T1000 (cell line): ENCODE results near the gene ZDHHC19.
"Not testable (repeated sequence)": the region's sequence is repeated elsewhere in the genome, so short reads cannot be mapped to it uniquely, and the experiment has no call there.

Experiments used
- DNase-seq: peaks from one replicate; lab custom pipeline; 2025; ENCODE audit warnings: mixed read lengths; lab: John Stamatoyannopoulos, UW

ZDHHC19 gene

DNA sequence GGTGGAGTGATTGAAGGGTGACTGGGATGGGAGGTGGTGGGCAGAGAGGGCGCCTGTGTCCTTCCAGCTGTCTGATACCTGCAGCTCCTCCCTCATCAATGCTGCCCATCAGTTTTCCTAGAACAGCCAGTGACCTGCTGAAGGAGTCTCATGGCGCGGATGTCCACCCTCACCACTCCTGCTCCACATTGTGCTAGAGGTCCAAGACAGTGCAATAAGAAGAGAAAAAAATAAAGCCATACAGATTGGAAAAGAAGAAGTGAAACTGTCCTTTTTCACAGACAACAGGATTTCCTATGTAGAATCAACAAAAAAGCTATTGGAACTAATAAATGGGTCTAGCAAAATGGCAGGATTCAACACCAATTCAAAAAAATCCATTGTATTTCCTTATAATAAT lies 7.4 kb downstream of the ZDHHC19 start:
- no peak for DNase-seq

DNA sequence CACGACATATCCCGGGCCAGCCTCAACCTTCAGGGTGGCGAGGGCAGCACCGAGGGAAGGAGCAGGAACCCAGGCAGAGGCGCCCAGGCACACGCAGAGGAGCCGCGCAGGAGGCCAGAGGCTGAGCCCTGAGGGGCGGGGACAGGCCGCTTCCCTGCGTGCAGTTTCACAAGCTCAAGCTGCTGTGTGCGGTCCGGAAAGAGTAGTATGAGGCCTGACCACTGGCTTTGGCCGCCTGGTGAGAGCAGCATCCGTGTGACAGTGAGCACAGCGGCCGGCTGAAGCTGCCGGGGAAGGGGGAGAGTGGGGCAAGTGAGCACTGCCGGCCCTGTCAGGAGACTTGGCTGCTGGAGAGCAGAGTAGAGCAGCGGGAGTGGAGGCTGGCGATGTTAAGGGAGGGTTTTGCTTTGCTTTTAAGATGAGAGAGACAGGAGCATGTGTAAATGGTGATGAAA lies 8.7 kb downstream of the ZDHHC19 start:
- no peak for DNase-seq

DNA sequence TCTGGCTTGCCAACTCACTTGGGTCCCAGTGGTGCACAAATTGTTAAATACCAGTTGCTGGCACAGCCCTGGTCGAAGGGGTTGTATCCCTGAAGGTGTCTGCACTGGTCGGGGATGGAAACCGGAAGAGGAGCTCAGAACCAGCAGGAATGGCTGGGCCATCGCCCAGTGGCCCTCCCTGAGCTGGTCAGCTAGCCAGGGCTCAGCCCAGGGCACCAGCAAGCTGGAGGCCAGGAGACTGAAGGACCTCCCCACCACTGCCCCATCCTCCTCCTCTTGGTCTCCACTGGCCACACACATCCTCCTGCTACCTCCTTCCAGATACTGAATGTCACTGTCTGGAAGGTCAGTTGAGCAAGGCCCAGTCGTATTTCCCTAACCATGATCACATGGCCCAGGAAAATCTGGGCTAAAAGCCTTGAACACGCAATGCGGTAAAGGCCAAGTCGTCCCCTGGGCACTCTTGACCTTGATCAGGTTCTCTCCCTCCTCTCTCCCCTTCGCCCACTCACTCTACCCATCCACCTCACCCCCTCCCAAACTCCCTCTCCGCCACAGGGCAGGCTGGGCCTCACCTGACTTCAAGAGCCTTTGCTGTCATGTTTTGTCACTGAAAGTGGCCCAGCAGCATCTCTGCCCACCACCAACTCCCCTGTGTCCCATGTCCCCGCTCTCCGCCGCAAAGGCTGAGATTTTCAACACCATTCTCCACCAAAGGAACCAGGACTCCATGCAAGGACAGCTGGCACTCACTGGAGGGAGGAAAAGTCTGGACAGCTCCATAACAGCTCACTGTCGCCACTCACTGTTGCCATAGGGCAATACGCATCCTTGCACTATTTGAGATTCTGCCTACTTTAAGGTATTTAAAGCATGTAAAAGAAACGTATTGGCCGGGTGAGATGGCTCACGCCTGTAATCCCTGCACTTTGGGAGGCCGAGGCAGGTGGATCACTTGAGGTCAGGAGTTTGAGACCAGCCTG lies 12.1 kb downstream of the ZDHHC19 start:
- no peak for DNase-seq

GRCh38 chr3:196198081-196198675 lies 13.0 kb downstream of the ZDHHC19 start:
- no peak for DNase-seq

DNA sequence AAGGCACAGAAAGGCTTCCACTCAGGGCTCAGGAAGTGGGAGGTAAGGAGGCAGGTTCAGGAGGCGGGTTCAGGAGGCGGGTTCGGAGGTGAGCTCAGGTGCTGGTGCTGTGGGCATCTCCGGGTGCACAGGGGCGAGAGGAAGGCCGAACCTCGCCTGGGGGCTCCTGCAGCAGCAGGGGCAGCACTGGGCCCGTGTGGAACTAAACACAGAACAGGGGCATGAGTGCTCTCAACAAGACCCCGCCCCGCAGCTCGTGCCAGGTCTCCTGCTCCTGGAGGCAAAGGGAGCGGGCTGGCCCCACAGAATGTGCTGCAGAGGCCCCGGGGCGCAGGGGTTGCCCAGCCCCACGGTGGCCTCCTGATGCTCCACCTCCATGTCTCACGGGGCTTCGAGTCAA lies 13.7 kb downstream of the ZDHHC19 start:
- DNase-seq, result no peak

- DNase-seq, result no peak
Observed at GRCh38 chr3:196195664-196196265, 15.4 kb downstream of the ZDHHC19 start.

DNA sequence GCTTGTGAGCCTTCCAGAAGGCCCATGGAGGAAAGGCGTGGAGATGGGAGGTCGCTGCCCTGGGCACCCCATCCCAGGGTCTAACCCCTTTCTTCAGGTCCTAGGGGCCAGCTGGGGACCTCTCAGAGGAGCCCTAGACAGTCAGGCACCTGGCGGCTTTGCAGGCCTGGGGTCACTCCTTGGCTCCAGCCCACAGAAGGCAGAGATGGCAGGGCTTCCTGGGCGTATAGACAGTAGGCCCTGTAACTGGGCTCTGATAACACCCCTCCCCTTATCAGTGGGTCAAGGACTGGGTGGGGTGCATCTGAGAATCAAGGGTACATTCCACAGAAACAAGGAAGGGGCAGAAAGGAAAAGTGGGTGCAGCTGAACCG lies 16.7 kb downstream of the ZDHHC19 start:
- no peak for DNase-seq

- DNase-seq, result no peak
Observed at GRCh38 chr3:196193736-196194541, 17.3 kb downstream of the ZDHHC19 start.

GRCh38 chr3:196193133-196193735 lies 18.0 kb downstream of the ZDHHC19 start:
- no peak for DNase-seq

DNA sequence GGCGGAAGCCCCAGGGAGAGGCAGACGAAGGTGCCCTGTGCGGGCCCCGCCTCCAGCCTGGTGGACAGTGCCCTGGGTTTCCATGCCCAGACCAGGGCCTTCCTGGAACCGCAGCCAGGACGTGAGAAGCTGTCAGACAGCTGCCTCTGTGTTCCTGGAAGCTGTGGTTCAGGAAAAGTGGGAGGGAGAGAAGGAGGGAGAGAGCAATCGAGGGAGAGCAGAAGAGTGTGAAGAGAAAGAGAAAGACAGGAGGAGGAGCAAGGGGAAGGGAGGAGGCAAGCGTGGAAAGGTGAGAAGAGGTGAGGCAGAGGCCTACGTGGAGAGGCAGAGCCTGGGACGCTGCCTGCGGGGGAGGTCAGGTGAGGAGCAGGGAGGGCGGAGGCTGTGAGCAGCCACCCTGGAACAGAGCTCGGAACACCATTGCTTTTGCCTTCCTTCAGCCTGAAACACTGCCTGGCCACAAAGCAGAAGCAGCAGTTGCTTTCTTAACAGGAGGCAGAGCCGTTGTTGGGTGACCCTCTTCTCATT lies 18.6 kb downstream of the ZDHHC19 start:
- no peak for DNase-seq

DNA sequence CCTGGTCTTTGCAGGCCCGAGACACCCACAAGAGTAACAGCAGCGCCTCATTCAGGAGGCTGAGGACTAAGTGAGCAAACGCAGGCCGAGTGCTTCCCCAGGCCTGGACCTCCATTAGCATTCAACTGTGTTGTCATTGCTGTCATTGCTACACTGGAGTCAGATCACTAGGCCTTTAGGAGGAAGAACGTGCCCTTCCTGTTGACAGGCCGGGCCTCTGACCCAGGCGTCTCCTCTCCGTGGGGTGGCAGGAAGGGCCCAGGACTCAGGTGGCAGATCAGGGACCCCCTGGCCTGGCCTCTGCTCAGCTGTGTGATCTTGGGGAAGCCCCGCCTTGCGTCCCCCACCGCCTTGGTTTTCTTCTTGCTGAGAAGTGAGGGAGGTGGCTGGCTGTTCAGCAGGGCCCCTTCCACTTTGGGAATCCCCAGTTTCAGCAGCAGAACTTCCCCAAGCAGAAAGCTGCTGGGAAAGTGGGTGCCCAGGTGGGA lies 19.1 kb downstream of the ZDHHC19 start:
- no peak for DNase-seq

DNA sequence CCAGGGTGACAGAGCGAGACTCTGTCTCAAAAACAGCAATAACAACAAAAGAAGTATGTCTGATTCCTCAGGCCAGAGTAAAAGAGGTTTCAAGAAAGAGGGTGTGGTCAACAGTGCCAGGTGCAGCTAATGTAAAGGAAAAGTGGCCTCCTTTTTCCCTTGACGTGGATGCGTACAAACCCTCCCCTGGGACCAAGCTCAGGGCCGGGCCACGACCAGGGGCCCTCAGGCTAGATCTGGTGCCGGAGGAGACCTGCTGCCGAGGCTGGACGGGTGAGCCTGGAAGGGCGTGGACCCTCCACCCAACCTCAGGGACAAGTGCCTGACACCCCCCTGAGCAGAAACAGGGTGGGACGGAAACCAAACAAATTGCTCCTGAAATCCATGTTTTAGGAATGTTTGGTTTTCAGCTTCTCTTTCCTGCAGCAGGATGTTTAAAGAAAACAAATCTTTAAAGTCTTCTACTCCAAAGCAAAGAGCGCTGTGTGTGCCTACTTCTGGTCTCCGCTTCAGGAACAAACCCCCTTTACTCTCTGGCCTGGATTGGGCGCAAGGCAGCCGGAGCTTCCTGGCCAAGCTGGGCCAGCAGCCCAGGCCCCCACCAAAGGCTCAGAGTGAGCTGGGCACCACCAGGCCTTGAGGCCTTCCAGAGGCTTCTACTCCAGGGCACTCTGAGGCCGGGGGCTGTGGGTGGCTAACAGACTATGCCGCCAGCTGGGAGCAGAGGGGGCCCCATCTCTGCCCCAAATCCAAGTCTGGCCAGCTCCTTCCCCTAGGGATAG lies 21.4 kb downstream of the ZDHHC19 start:
- DNase-seq, result no peak

DNA sequence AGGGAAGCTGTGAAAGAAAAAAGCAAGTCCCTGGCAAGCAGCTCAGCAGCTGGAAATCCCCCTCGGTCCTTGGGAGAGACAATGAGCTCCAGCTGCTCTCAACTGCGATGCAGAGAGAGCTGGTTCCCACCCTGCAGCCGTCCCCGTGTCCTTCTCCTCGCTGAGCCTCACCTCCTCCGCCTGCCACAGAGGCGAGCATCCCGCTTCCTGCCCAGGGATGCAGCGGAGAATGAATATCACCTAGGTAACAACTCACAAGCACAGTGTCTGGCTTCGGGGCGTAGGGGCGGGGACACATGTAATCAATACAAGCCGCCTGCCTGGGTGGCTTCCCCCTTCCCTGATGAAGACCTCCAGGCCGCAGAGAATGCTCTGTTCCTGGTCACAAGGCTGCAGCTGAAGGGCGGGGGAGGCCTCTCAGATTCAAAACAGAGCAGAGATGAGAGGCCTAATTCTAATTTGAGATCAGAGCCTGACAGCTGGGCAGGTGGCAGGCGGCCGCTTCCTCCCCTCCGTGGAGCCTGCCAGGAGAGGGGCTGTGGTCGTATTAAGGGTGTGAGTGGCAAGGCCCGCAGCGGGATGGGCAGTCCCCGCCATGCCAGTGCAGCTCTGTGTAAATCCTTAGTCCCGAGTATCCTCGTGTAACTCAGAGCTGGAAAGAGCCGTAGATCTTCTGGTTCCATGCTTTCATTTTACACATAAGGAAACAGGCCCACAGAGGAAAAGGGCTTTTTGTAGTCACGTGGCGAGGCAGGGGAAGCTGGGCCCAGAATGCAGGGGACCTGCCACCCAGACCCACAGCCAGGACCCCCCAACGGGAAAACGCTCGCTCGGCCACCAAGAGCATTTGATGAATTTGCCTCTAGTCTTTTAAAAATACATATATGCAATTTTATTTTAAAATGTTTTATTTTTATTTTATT lies 24.3 kb downstream of the ZDHHC19 start:
- DNase-seq, result no peak

DNA sequence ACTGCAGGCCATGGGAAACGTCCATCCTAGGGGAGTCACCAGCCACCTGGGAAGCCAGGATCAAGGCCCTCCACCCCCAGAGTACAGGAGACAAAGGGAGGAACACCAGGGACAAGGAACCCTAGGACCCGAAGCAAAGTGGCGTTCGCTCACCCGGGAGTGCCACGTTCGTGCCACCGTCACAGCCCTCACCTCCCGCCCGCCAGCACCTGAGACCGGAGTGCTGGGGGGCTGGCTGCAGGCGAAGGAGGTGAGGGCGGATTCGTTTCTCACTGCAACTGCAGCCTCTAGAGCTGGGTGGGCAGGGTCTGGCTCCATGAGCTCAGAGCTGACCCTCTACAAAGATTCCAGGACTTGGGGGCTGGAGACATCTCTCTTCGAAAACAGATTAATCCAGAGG lies 26.3 kb downstream of the ZDHHC19 start:
- DNase-seq, result no peak

- not testable (repeated sequence) for DNase-seq
Observed at GRCh38 chr3:196184169-196184432, 27.1 kb downstream of the ZDHHC19 start.

GRCh38 chr3:196181127-196181546 lies 30.1 kb downstream of the ZDHHC19 start:
- no peak for DNase-seq

- no peak for DNase-seq
Observed at GRCh38 chr3:196180346-196180745, 30.9 kb downstream of the ZDHHC19 start.

DNA sequence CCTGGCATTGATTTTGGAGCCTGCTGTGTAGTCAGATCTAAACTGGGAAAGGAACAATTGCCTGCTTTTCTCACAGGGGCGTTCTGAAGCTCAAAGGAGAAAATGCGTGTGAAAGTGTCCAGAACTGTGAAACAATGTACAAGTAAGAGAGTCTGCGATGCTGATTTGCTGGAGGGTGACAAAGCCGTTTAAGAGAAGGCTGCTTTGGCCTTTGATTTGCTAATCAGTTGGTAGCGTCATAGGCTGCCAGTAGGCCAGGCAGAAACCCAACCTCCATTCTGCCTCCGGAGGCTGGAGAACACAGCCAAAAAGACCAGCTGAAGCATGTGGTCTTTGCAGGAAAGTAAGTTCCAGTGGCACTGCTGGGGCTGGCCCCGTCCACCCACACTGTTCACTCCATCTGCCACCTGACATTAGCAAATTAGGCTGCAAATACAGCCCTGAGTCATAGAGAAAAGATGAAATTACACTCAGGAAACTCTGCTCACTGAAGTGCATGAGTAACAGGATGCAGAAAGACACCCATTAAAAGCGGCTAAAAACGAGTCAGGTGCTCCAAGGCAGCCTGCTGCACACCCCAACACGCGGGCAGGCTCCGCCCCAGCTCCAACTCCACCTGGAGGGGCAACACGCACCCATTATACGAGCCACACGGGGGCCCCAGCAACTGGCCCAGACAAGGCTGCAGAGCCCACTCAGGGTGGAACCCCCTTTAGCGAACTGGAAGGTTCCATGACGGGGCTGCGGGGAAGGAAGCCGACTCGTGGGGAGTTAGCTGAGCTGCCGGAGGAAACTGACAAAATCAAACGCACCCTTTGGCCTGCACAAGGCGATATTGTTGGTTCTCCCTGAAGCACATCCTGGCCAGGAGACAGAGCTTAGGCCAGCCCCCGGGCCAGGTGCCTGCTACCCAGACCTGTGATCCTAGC lies 31.6 kb downstream of the ZDHHC19 start:
- no peak for DNase-seq
